ENCODE measurements around the gene KATNAL1. TPM values are rescaled to one million over a fixed set of nuclear protein-coding genes. Genes with fewer than 3 reads are reported as not detected.

The KATNAL1 gene
- total RNA-seq, 3 donors from 2014 or later (not counting 1 experiment from before 2014, with no cell fraction given): 15.0 to 22.8 (median 21.9) TPM

- H3K9me3 ChIP-seq (ENCODE audit: control insufficient read depth, insufficient read depth, low read length): no peaks in the 10 kb centered on the region
- H3K4me3 ChIP-seq (ENCODE audit: low read length): no peak overlapping the region
- H3K4me1 Mint-ChIP-seq: peaks cover 0 to 11% of the 10 kb centered on the region in 2 donors
- ATAC-seq (no peak), DNase-seq (no peak)
- H3K27ac Mint-ChIP-seq: no peak overlapping the region
- H3K36me3 Mint-ChIP-seq: no peaks in the 10 kb centered on the region
- intact Hi-C loops (cut with micrococcal nuclease): no loop called here
- no peaks in the 10 kb centered on the region for H3K9me3 Mint-ChIP-seq
- H3K36me3 ChIP-seq (ENCODE audit: control insufficient read depth, insufficient read depth, low read length): no peaks in the 10 kb centered on the region
- no peak overlapping the region for H3K27ac ChIP-seq (ENCODE audit: low read length)
- no peaks in the 10 kb centered on the region for H3K27me3 ChIP-seq (ENCODE audit: control insufficient read depth, insufficient read depth, low read length)
- no peaks in the 10 kb centered on the region for H3K27me3 Mint-ChIP-seq (ENCODE audit: low read depth in 2 of 2)
- TF ChIP-seq CTCF (IDR thresholded peaks at IDR 0.05): no peak
- no CpG with 5 or more reads among the region's 2 CpGs for WGBS (ENCODE audit: insufficient coverage)
- H3K4me1 ChIP-seq (ENCODE audit: control insufficient read depth, insufficient read depth, low read length): no peaks in the 10 kb centered on the region
- no peak overlapping the region for H3K4me3 Mint-ChIP-seq
Observed at GRCh38 chr13:30240608-30241007, 66.7 kb downstream of the KATNAL1 start.

GRCh38 chr13:30235216-30235615 lies 72.1 kb downstream of the KATNAL1 start:
- ATAC-seq (no peak), DNase-seq (no peak)
- Mint-ChIP-seq H3K4me1 (no peaks in the 10 kb centered on the region), H3K27ac (no peak overlapping the region), H3K4me3 (no peak overlapping the region), H3K27me3 (ENCODE audit: low read depth in 2 of 2) (no peaks in the 10 kb centered on the region), H3K36me3 (no peaks in the 10 kb centered on the region), H3K9me3 (no peaks in the 10 kb centered on the region)
- no peaks in the 10 kb centered on the region for H3K4me1 ChIP-seq (ENCODE audit: control insufficient read depth, insufficient read depth, low read length)
- 97% methylated on average over 1 of the region's 1 CpG for WGBS (ENCODE audit: insufficient coverage)
- H3K9me3 ChIP-seq (ENCODE audit: control insufficient read depth, insufficient read depth, low read length): no peaks in the 10 kb centered on the region
- no peaks in the 10 kb centered on the region for H3K27me3 ChIP-seq (ENCODE audit: control insufficient read depth, insufficient read depth, low read length)
- no peak overlapping the region for H3K4me3 ChIP-seq (ENCODE audit: low read length)
- no peak overlapping the region for H3K27ac ChIP-seq (ENCODE audit: low read length)
- intact Hi-C loops (cut with micrococcal nuclease): no loop called here
- TF ChIP-seq CTCF (IDR thresholded peaks at IDR 0.05): no peak
- H3K36me3 ChIP-seq (ENCODE audit: control insufficient read depth, insufficient read depth, low read length): peaks cover 4% of the 10 kb centered on the region

- Mint-ChIP-seq H3K4me1 (no peaks in the 10 kb centered on the region), H3K27ac (no peak overlapping the region), H3K4me3 (no peak overlapping the region), H3K27me3 (ENCODE audit: low read depth in 2 of 2) (no peaks in the 10 kb centered on the region), H3K9me3 (no peaks in the 10 kb centered on the region), H3K36me3 (no peaks in the 10 kb centered on the region)
- ATAC-seq: no peak
- Histone ChIP-seq H3K36me3 (ENCODE audit: control insufficient read depth, insufficient read depth, low read length) (peaks cover 8% of the 10 kb centered on the region), H3K9me3 (ENCODE audit: control insufficient read depth, insufficient read depth, low read length) (no peaks in the 10 kb centered on the region), H3K27me3 (ENCODE audit: control insufficient read depth, insufficient read depth, low read length) (no peaks in the 10 kb centered on the region), H3K4me3 (ENCODE audit: low read length) (no peak overlapping the region), H3K4me1 (ENCODE audit: control insufficient read depth, insufficient read depth, low read length) (no peaks in the 10 kb centered on the region), H3K27ac (ENCODE audit: low read length) (no peak overlapping the region)
- WGBS (ENCODE audit: insufficient coverage): 100% methylated on average over 2 of the region's 2 CpGs
- TF ChIP-seq CTCF (IDR thresholded peaks at IDR 0.05): no peak
- DNase-seq: no peak
- intact Hi-C loops (cut with micrococcal nuclease): no loop called here
Observed at GRCh38 chr13:30234619-30235162, 72.7 kb downstream of the KATNAL1 start.

GRCh38 chr13:30224732-30225131 lies 82.6 kb downstream of the KATNAL1 start:
- Mint-ChIP-seq H3K9me3 (peaks cover 0 to 5% of the 10 kb centered on the region in 2 donors), H3K27me3 (ENCODE audit: low read depth in 2 of 2) (no peaks in the 10 kb centered on the region), H3K36me3 (peaks cover 25% of the 10 kb centered on the region), H3K4me3 (no peak overlapping the region), H3K27ac (peak overlapping the region in 1 of 2 donors; percentile 11), H3K4me1 (peaks cover 5 to 6% of the 10 kb centered on the region in 2 donors)
- Histone ChIP-seq H3K4me1 (ENCODE audit: control insufficient read depth, insufficient read depth, low read length) (no peaks in the 10 kb centered on the region), H3K9me3 (ENCODE audit: control insufficient read depth, insufficient read depth, low read length) (peaks cover 9% of the 10 kb centered on the region), H3K36me3 (ENCODE audit: control insufficient read depth, insufficient read depth, low read length) (peaks cover 10% of the 10 kb centered on the region), H3K27me3 (ENCODE audit: control insufficient read depth, insufficient read depth, low read length) (no peaks in the 10 kb centered on the region), H3K27ac (ENCODE audit: low read length) (no peak overlapping the region), H3K4me3 (ENCODE audit: low read length) (no peak overlapping the region)
- DNase-seq: no peak
- no peak for ATAC-seq
- no peak for TF ChIP-seq CTCF (IDR thresholded peaks at IDR 0.05)
- intact Hi-C loops (cut with micrococcal nuclease): no loop called here

Data from natural killer cell (primary cell).